Stimulated activated CD8-positive, alpha-beta memory T cell treated with anti-CD3 and anti-CD28 coated beads, Interleukin-12 subunit alpha, Interleukin-12 subunit beta, amount 100 ng/mL, for 1 hour (primary cell): ENCODE measurements around the gene TMEM154.

Experiments
- DNase-seq: peaks from one replicate; pipeline ENCODE4 v3.0.0-alpha.2; 2020; ENCODE audit warnings: low read depth

TMEM154 gene, protein sequence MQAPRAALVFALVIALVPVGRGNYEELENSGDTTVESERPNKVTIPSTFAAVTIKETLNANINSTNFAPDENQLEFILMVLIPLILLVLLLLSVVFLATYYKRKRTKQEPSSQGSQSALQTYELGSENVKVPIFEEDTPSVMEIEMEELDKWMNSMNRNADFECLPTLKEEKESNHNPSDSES

DNA sequence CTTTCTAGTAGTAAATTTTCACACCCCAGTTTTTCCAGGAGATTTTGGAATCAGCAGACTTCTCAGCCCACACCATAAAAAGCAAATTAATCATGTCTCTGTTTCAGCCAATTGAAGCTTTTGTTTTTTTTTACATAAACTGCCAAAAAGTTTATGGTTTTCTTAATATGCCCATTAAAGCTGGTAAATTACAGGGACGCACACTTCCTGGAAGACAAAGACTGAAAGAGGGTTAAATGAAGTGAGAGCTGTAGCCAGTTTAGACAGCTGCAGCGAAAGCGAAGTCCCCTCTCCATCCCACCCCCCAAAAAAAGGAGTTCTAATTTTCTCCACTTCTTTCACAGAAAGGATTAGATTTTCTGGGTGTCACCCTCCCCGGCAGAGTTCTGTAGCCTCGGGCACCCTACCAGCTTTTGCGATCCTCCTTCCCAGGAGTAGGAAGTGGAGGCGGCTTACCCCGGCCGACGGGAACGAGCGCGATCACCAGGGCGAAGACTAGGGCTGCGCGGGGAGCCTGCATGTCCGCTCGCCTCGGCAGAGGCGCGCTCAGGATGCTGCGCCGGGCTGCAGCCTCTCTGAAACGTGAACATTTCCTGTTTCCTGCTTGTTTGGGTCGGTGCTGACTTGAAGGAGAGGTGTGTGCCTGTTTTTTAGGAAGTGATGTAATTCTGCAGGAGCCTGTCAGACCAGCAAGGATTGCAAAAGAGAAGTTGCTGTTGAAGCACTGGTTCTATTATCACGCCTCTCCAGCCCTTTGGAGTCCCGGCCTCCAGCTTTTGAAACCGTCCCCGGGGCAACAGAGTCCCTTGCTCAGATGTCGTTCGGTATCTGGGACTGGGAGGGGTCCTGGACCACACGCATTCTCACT lies at the start of gene TMEM154:
TSS of gene TMEM154 (minus strand) at position 584 of the 868 bp plus-strand sequence. CDS start at position 520, 64 bp downstream.
- peak; percentile 27 for DNase-seq

DNA sequence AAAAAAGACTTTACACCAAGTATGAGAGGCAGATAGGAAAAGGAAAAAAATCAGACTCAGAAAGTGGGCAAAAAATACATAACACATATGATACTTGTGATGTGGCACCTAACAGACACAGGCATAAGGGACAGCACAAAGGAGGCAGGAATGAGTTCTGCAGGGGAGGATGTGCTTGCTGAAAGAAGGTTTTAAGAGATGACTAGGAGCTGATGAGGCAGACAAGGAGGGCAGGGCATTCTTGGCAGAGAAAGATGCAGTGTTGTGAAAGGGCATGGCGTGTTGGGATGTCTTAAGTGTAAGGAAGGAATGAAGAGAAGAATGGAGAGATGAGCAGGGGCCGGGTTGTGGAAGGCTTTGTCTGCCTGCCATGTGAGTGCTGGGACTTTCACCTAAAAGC lies 49.7 kb upstream of the TMEM154 start:
- DNase-seq, result no peak

DNA sequence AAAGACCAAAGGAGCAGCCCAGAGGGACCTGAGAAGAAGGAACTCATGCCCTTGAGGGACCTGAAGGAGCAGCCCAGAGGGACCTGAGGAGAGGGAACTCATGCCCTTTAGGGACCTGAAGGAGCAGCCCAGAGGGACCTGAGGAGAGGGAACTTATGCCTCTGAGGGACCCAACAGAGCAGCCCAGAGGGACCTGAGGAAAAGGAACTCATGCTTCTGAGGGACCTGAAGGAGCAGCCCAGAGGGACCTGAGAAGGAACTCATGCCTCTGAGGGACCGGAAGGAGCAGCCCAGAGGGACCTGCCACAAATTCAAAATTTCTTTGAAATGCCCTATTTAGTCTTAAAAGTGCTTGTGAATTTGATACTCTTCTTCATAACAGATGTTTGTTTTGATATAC lies 48.5 kb upstream of the TMEM154 start:
- DNase-seq, result no peak

DNA sequence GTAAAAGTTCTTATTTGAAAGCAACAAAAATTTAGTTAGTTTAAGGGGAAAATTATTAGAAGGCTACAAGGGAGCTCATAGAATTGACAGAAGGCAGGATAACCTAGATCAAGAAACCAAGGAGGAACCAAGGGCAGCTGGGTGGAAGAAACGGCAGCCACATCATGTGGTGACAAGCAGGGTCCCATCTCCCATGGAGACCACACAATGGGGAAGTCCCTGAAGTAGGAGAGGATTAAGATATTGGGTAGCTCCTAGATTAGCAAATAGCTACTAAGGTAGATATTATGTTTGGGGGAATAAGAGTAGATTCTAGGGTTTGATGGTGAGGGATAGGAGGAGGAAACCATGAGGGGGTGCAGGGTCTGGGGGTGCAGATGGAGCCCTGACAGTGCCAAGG lies 48.0 kb upstream of the TMEM154 start:
- DNase-seq, result no peak

DNA sequence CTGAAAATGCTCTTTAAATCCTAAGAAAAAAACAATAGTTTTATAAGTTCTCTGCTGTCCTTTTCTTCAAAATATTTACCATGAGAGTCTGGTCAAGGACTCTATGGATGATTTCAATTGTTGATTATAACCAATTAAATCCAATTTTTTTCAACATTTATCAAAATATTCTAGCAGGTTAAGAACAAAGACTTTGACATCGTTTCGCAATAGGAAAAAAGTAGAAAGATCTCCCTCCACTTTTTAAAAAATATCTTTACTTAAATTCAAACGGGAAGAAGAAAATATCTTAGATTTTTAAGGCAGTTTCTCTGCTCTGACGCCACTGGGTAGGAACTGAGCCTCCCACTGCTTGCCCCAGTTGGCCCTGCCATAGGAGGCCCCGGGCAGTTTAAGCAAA lies 44.7 kb upstream of the TMEM154 start:
- DNase-seq, result no peak

DNA sequence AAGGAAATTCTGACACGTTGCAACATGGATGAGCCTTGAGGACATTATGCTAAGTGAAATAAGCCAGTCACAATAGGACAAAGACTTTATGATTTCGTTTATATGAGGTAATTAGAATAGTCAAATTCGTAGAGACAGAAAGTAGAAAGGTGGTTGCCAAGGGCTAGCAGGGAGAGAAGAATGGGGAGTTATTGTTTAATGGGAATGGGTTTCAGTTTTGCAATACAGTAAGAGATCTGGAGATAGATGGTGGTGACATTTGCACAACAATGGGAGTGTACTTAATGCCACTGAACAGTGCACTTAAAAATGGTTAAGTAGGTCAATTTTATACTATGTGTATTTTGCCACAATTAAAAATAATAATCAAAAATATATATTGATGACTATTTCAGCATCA lies 43.4 kb upstream of the TMEM154 start:
- DNase-seq, result no peak

DNA sequence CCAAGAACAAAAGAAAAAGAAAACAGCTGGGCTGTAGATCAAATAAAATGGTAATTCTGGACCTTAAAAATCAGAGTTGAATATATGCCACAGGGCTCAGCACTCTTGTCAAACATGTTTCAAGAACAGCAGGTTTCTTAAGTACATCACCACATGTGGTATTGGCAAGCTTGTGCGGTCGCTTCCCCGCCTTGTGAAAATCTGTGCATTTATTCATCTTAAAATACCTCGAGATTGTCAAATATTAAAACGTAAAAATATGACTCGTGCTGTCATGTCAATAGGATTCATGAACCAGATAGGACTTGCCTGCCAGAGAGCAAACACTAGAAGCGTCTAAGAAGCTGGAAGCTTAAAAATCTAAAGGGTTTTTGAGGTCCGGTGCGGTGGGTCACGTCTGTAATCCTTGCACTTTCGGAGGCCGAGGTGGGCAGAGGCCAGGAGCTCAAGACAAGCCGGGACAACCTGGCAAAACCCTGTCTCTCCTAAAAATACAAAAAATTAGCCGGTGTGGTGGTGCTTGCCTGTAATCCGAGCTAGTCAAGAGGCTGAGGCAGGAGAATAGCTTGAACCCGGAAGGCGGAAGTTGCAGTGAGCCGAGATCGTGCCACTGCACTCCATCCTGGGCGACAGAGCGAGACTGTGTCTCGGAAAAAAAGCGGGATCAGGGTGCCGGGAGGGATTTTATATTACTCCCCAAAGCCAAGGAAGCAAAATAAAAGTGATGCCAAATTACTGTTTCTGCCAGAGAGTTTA lies 40.2 kb upstream of the TMEM154 start:
- DNase-seq, result no peak

DNA sequence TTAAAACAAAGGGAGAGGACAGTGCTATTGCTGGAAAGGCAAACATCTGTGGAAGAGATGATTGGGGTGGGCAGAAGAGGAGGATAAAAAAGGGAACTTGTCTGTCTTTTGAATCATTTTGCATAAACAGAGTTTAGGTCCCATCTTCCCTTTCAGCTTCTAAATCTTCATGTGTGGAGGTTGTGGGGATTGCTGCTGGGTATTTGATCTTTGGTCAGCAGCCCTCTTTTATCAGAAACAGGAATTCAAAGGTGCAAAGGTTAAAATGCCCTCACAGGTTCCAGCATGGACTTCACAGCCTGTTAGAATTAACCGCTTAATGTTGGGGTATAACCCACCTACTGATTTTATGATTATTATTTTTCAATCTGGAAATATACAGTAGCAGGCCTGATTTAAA lies 39.5 kb upstream of the TMEM154 start:
- DNase-seq, result no peak

DNA sequence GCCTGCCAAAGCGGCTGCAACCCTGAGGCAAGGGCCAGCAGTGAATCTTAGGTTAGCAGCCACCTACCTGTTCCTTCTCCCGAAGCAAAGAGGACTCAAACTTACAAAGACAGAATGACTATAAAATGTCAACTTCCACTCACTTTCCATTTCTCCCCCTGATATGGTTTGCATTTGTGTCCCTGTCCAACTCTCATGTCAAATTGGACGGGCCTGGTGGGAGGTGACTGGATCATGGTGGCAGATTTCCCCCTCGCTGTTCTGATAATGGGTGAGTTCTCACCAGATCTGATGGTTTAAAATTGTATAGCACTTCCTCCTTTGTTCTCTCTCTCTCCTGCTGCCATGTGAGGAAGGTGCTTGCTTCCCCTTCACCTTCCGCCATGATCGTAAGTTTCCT lies 35.3 kb upstream of the TMEM154 start:
- no peak for DNase-seq

DNA sequence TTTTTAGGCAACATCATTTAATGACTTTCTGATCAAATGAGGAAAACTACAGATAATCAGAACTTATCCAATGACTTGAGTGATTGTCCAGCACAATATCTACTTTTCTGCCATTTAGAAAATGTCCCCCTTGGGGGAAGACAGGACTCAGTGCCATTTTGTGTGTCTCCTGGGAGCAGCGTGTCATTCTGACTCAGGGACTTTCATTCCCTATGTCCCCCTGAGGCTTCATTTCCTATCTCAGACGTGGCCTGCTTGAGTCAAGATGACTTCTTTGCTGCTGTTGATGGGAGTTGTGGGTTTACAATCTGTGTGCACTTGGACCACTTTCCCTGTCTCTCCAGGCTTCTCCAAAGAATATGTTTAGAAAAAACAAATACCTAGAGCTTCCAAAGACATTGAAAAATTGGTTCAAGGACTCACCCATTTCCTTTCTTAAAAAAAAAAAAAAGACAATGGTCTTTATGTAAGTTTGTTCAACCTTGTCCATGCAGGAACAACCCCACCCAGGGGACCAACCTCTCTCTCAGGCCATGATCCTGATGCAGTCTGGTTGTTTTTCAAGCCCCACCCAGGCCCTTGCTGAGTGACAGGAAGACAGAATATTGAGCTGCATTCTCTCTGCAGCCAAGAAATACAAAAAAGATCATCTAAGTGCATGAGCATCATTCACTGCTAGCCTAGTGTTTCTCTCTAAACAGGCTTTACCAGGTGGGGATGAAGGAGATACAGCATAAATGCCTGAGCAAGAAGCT lies 34.3 kb upstream of the TMEM154 start:
- no peak for DNase-seq

DNA sequence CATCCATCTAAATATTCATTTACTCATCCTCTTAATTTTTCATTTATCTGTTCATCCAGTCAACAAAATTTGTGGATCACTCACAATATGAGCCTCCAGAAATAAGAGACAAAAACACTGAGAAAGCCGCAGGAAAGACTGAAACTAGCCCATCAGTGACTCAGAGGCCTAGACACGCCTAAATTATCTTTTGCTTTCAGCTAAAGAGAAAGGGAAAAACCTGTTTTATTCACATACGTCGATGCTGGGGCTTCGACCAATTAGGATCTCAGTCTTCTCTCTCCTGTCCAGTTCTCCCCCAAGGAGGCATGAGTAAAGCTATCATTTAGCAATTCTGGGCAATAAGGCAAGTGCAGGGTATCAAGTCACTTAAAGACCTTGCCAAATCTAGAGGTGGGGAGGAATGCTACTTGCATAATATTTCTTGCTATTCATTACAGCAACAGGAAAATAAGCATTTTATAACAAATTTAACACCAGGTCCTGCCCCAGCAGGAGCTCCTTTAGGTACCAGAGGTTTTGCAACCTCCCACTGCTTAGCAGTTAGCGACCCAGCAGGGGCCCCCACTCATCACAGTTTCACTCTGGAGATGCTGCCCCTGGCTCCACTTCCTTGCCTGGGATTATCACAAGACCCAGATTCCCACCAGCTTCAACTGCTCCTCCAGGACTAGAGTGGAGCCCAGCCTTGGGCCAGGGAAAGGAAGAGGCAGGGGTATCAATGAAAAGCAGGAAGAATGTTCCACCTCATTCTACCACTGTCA lies 30.1 kb upstream of the TMEM154 start:
- no peak for DNase-seq

DNA sequence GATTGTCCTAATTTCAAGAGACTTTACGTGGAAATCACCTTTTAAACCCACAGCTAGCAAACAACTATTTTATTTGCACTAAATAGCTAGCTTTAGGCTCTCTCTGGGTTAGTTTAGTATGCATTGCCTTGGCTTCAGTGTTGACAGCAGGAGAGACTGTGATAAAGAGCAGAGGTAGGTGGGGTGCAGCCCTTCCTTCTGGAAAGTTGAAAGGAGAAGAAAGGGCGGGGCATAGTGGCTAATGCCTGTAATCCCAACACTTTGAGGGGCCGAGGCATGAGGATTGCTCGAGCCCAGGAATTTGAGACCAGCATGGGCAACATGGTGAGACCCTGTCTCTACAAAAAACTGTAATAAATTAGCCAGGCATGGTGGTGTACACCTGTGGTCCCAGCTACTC lies 29.0 kb upstream of the TMEM154 start:
- no peak for DNase-seq

DNA sequence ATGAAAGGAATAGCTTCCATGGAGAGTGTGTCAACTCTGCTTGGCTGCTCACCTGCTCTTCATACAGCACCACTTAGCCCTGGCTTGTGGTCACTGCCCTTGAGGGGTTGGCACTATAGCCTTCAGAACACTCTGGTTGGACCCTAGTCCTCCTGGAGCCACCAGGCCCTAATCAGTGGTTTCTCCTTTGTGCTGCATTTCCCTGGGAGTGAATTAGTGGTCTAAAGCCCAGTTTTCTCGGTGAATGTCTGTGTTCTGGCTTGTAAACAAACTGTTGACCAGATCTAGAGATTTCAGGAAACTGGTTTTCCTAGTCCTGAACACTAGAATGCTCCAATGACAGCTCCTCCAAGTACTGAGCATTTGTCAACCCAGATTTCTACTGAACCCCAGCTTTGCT lies 28.6 kb upstream of the TMEM154 start:
- DNase-seq, result no peak

DNA sequence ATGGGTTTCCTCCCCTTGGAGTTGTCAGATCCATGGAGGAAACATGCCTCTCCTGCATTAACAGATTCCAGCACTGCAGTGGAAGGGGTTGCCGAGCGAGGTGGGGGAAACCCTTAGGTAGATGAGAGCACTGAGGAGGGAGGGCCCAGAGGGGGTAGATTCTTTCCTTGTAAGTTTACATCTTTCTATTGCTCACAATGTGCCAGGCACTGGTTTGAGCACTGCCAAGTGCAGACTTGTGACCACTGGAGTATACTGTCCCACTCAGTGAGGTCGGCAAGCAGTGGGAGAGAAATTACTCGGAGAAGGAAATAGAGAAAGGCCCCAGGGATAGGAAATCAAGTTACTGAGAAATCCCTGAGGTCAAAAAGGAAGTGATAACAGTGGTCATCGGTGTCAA lies 27.8 kb upstream of the TMEM154 start:
- no peak for DNase-seq

DNA sequence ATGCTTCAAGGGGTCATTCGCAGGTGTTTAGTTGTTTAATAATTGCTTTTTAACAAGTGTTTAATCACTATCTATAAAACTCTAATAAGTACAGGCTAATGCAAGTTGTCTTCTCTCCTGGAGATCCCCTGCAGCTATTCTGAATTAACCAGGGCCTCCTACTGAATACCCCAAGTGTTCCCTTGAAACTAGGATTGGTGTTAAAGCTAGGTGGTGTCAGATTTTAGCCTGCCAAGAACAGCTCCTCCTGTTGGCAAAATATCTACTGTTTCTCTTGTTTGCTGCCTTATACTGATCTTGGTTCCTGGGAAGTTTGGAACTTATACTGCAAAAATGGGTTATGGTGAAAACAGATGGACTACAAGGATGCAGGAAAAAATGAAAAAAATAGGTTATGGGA lies 26.1 kb upstream of the TMEM154 start:
- no peak for DNase-seq

DNA sequence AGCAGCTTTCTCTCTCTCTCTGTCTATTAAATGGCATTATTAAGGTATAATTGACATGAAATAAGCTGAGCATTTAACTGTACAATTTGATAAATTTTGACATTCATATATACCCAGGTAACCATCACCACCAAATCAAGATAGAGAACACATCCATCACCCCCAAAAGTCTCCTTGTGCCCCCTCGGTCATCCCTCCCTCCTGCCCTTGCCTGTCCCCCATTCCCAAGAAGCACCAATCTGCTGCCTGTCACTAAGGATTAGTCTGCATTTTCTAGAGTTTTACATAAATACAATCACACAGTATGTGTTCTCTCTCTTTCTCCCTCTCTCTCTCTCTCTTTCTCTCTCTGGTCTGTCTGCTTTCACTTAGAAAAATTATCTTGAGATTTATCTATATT lies 25.0 kb upstream of the TMEM154 start:
- DNase-seq, result no peak

DNA sequence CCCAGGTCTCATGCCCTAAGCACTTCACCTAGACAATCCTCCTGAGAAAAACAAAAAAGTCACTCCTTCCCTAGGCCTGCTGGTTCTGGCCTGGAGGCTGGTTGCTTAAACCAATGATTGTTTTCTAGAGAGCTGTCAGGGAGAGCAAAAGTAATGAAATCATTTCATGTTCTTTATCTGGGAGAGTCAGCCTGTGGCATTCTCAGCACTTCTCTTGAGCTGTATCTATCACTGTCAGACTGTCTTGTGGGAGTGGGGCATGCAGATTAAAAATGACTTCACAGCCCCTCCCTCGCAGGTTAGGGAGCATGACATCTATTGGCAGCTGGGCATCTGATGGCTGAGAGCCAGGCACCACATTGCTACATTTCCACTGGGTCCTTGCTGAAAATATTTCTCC lies 20.4 kb upstream of the TMEM154 start:
- no peak for DNase-seq

DNA sequence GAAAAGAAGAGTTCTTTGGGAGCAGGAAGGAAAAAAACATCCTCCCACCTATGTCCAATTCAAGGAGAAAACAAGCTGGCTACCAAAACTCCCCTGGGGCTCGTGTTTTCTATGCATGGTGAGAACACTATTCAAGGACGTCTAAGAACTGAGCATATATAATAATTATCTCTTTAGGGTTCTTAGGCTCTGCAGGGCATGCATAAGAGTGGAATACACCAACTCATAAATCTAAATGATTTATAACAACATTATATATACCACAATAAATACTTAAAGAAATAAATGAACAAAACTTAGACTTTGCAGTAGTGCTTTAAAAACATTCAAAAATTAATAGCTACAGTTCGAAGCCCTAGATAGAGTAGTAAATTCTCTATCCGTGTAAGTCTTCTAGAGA lies 19.5 kb upstream of the TMEM154 start:
- no peak for DNase-seq

DNA sequence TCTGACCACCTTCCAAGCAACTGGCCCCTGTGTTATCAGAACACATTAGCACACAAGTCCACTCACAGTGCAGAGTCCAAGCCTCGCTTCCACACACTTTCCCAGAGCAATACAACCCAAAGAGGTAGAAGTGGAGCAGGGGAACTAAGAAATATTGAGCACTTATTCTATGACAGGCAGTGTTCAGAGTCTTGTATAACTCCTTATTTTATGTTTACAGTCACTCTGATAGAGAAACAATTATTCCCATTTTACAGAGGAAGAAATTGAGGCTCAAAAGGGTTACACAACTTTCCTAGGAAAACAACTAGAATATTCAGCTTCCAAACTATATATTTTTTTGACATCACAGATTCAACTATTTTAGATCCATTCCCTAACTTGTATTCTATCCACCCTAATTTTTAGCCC lies 18.3 kb upstream of the TMEM154 start:
- no peak for DNase-seq

DNA sequence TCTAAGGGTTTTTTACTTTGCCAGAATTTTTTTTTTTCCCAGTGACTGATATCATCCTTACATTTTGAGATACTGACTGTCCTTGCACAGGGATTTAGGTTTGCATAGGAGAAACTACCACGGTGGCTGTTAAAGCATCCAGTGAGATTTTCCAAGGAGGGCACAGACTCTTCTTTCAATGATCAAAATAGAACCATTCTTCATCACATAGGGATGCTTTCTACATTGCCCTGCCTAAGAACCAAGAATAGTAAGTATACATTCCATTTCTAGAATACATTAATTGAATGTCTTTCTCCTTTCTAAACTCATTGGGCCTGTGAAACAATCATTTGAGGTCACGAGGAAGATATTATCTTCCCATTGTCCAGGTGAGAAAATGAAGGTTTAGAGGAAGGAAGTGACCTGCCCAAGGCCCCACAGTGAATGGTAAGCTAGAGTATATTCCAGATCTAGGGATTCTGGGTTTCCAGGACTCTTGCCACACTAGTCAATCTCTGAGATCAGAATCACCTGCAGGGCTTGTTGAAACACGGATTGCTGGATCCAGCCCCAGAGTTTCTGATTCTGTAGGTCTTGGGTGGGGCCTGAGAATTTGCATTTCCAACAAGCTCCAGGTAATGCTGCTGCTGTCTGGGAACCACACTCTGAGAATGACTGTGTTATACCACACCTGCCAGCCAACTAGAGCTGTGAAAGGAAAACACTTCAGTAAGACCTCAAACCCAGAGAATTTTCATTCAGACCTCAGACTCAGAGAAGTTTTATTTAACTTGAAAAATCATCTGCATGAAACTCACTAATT lies 17.7 kb upstream of the TMEM154 start:
- DNase-seq, result no peak
